HCT116 (cell line): ENCODE results near the gene TMEM130. TPM values are rescaled to one million over a fixed set of nuclear protein-coding genes. Genes with fewer than 3 reads are reported as not detected.

Source experiments
- ATAC-seq: fragments of 200-7000 bp; cut with Tn5 transposase; 2 replicates; pipeline ENCODE4 v1.9.1; 2020; ENCODE audit warnings: mild to moderate bottlenecking, moderate library complexity
- BruUV-seq: library from RNA; stranded (reverse); fragments of 400-500 nt; replicated peaks from 2 replicates; lab custom pipeline; 2021; lab: Mats Ljungman, UMichigan
- CTCF ChIA-PET: fragments of 300-600 bp; sonication (Branson Sonifier 250); formaldehyde crosslinking; loops from one replicate; lab custom pipeline; 2021; ENCODE audit warnings: antibody characterized with exemption; lab: Charles Lee
- POLR2A ChIA-PET: fragments of 300-600, 350-600 bp; sonication (Branson Sonifier 250); formaldehyde crosslinking; loops from one replicate; lab custom pipeline; 2021; ENCODE audit warnings: antibody characterized with exemption; lab: Charles Lee
- RAD21 ChIA-PET, 2 experiments: fragments of 300-600 bp; sonication (Branson Sonifier 250); formaldehyde crosslinking; loops; one replicate each; lab custom pipeline; 2023; ENCODE audit warnings: low total read pairs in 2 of 2; ENCODE audit not compliant: uncharacterized antibody in 2 of 2, unreplicated experiment in 2 of 2, low non-redundant PET in 1 of 2; lab: Charles Lee
- DNase-seq: peaks from one replicate; pipeline ENCODE4 v3.0.0-alpha.2; 2010; ENCODE audit warnings: low read depth, low spot score
- H2AFZ ChIP-seq: fragments of 200-600 bp; shearing (Covaris generic), sonication (generic); 2 replicates; pipeline ENCODE4 v1.6.1; 2017; ENCODE audit warnings: low read depth, mixed run types, mixed read lengths, antibody characterized with exemption, low read length; ENCODE audit not compliant: poor library complexity, severe bottlenecking
- H3K27ac ChIP-seq: 2 replicates; pipeline ENCODE4 v1.5.1; 2012; ENCODE audit warnings: low read depth, low read length
- H3K27me3 ChIP-seq: fragments of 200-600 bp; sonication (generic); 2 replicates; pipeline ENCODE4 v1.6.1; 2016; ENCODE audit warnings: mixed run types, low read length, mixed read lengths; ENCODE audit not compliant: insufficient read depth
- H3K36me3 ChIP-seq, 2 experiments: fragments of 200-500 bp in 1 of 2; fragments of 200-600 bp in 1 of 2; sonication (Bioruptor generic) in 1 of 2; sonication (generic) in 1 of 2; 2 replicates each; pipeline versions ENCODE4 v1.5.1 to v1.6.1; 2014 to 2016; ENCODE audit warnings: low read length in 2 of 2, inconsistent platforms in 1 of 2, mixed read lengths in 1 of 2, mixed run types in 1 of 2; ENCODE audit not compliant: insufficient read depth in 2 of 2, control insufficient read depth in 1 of 2
- H3K4me1 ChIP-seq, 2 experiments: fragments of 200-600 bp in 1 of 2; sonication (generic) in 1 of 2; 2 replicates each; pipeline versions ENCODE4 v1.5.1 to v1.6.1; 2012 to 2017; ENCODE audit warnings: low read length in 2 of 2, inconsistent platforms in 1 of 2, mild to moderate bottlenecking in 1 of 2, mixed read lengths in 1 of 2, mixed run types in 1 of 2, moderate library complexity in 1 of 2; ENCODE audit not compliant: insufficient read depth in 2 of 2, control insufficient read depth in 1 of 2
- H3K4me2 ChIP-seq: fragments of 200-600 bp; sonication (generic); 2 replicates; pipeline ENCODE4 v1.6.1; 2017; ENCODE audit warnings: mixed run types, low read length, mixed read lengths
- H3K4me3 ChIP-seq, 2 experiments: fragments of 200-600 bp in 1 of 2; sonication (generic) in 1 of 2; replicated peaks in 1 of 2; 2 replicates each; pipeline ENCODE4 v1.5.1; 2011 to 2016; ENCODE audit warnings: low read length in 2 of 2, control low read depth in 1 of 2, low read depth in 1 of 2, mild to moderate bottlenecking in 1 of 2, mixed read lengths in 1 of 2, mixed run types in 1 of 2
- H3K79me2 ChIP-seq: fragments of 200-600 bp; sonication (generic); 2 replicates; pipeline ENCODE4 v1.6.1; 2017; ENCODE audit warnings: mild to moderate bottlenecking, mixed run types, low read length, moderate library complexity, mixed read lengths; ENCODE audit not compliant: insufficient read depth
- H3K9ac ChIP-seq: fragments of 200-600 bp; sonication (generic); 2 replicates; pipeline ENCODE4 v1.6.1; 2016; ENCODE audit warnings: low read length, mixed read lengths
- H3K9me2 ChIP-seq: fragments of 200-600 bp; sonication (generic), shearing (Covaris generic); 2 replicates; pipeline ENCODE4 v1.6.1; 2017; ENCODE audit warnings: mixed run types, mild to moderate bottlenecking, moderate library complexity; ENCODE audit not compliant: insufficient read depth
- H3K9me3 ChIP-seq, 2 experiments: fragments of 200-500 bp in 1 of 2; fragments of 200-600 bp in 1 of 2; sonication (Bioruptor generic) in 1 of 2; sonication (generic) in 1 of 2; 2 replicates each; pipeline ENCODE4 v1.6.1; 2014 to 2017; ENCODE audit warnings: low read length in 2 of 2, mixed read lengths in 2 of 2, inconsistent platforms in 1 of 2, low read depth in 1 of 2, mild to moderate bottlenecking in 1 of 2, mixed run types in 1 of 2, moderate library complexity in 1 of 2; ENCODE audit not compliant: control insufficient read depth in 1 of 2, insufficient read depth in 1 of 2
- H4K20me1 ChIP-seq: fragments of 200-600 bp; sonication (generic), shearing (Covaris generic); 2 replicates; pipeline ENCODE4 v1.6.1; 2017; ENCODE audit warnings: mixed run types, mild to moderate bottlenecking, moderate library complexity; ENCODE audit not compliant: insufficient read depth
- CBX3 ChIP-seq: IDR thresholded peaks from 2 replicates; pipeline ENCODE4 v1.6.1; 2012; ENCODE audit warnings: low read depth
- CEBPB ChIP-seq: IDR thresholded peaks from 2 replicates; pipeline ENCODE4 v1.6.1; 2012; ENCODE audit warnings: low read depth
- EGR1 ChIP-seq: IDR thresholded peaks from 2 replicates; pipeline ENCODE4 v1.6.1; 2012; ENCODE audit warnings: low read depth
- EZH2 ChIP-seq: fragments of 200-600 bp; sonication (generic); IDR thresholded peaks from 2 replicates; pipeline ENCODE4 v1.6.1; 2017; ENCODE audit warnings: antibody characterized with exemption, mixed run types
- EZH2phosphoT487 ChIP-seq: fragments of 200-600 bp; IDR thresholded peaks from 2 replicates; pipeline ENCODE4 v1.6.1; 2018; ENCODE audit warnings: antibody characterized with exemption, borderline replicate concordance
- POLR2A ChIP-seq: IDR thresholded peaks from 2 replicates; pipeline ENCODE4 v1.7.0; 2011; ENCODE audit warnings: borderline replicate concordance; ENCODE audit not compliant: insufficient read depth, insufficient read length; ENCODE audit errors: extremely low read depth
- POLR2AphosphoS5 ChIP-seq: IDR thresholded peaks from 2 replicates; pipeline ENCODE4 v1.6.1; 2011; ENCODE audit warnings: mild to moderate bottlenecking, low read depth, low read length, moderate library complexity
- SIN3A ChIP-seq: IDR thresholded peaks from 2 replicates; pipeline ENCODE4 v1.6.1; 2012; ENCODE audit warnings: low read depth
- SP1 ChIP-seq: IDR thresholded peaks from 2 replicates; pipeline ENCODE4 v1.6.1; 2012; ENCODE audit warnings: low read depth
- SRF ChIP-seq: IDR thresholded peaks from 2 replicates; pipeline ENCODE4 v1.6.1; 2012; ENCODE audit warnings: low read depth
- TCF7L2 ChIP-seq: IDR thresholded peaks from 2 replicates; pipeline ENCODE4 v1.7.0; 2011; ENCODE audit warnings: borderline replicate concordance, inconsistent platforms; ENCODE audit not compliant: insufficient read depth, insufficient read length; ENCODE audit errors: extremely low read depth
- ZFX ChIP-seq: fragments of 450-650 bp; IDR thresholded peaks from 2 replicates; pipeline ENCODE4 v1.6.1; 2017
- ZNF274 ChIP-seq: fragments of 200-500 bp; sonication (Bioruptor generic); IDR thresholded peaks from 2 replicates; pipeline ENCODE4 v1.6.1; 2014; ENCODE audit warnings: mild to moderate bottlenecking, low read depth, low read length, inconsistent platforms
- intact Hi-C: fragments of 100-400 bp; cut with micrococcal nuclease; formaldehyde crosslinking; loops from 2 replicates; pipeline ENCODE4 v1.10.0; 2022
- total RNA-seq: library from RNA; stranded (reverse); gene quantifications from one replicate; pipeline ENCODE4 v1.2.1, GENCODE V29; 2021; ENCODE audit not compliant: unreplicated experiment
- TF ChIP-seq, protein P1 (sequence below): IDR thresholded peaks from 2 replicates; pipeline ENCODE4 v1.6.1; 2012
- TF ChIP-seq, protein P2 (sequence below): IDR thresholded peaks from 2 replicates; pipeline ENCODE4 v1.6.1; 2012
- TF ChIP-seq, protein P3 (sequence below): IDR thresholded peaks from 2 replicates; pipeline ENCODE4 v1.6.1; 2011; ENCODE audit warnings: mild to moderate bottlenecking, low read length, moderate library complexity; ENCODE audit not compliant: insufficient replicate concordance; ENCODE audit errors: extremely low read depth
- TF ChIP-seq, protein P4 (sequence below): IDR thresholded peaks from 2 replicates; pipeline ENCODE4 v1.6.1; 2012; ENCODE audit warnings: low read depth

Gene TMEM130
- total RNA-seq, 1 experiment from 2014 or later: not detected

DNA sequence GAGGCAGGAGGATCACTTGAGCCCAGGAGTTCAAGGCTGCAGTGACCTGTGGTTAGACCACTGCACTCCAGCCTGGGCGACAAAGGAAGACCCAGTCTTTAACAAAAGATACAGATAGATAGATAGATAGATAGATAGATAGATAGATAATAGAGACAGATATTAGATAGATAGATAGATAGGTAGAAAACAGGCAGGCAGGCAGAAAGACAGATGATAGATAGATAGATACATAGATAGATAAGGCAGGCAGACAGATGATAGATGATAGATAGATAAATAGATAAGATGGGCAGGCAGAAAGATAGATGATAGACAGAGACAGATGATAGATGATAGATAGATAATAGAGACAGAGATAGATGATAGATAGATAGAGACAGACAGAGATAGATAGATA lies 54.5 kb downstream of the TMEM130 start:
- Histone ChIP-seq H3K36me3 (no peaks in the 10 kb centered on the region), H3K9ac (no peak overlapping the region), H3K27ac (no peak overlapping the region), H4K20me1 (no peaks in the 10 kb centered on the region), H3K9me2 (no peaks in the 10 kb centered on the region)
- CTCF ChIA-PET: no interaction called here
- TF ChIP-seq CEBPB (no peak), TCF7L2 (no peak), SIN3A (no peak), EZH2 (no peak), EZH2phosphoT487 (no peak), POLR2A (no peak), POLR2AphosphoS5 (no peak), ZFX (no peak), SP1 (no peak), CBX3 (no peak), ZNF274 (no peak), EGR1 (no peak), SRF (no peak)
- TF ChIP-seq, protein P1, sequence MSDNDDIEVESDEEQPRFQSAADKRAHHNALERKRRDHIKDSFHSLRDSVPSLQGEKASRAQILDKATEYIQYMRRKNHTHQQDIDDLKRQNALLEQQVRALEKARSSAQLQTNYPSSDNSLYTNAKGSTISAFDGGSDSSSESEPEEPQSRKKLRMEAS: no peak
- TF ChIP-seq, protein P2, sequence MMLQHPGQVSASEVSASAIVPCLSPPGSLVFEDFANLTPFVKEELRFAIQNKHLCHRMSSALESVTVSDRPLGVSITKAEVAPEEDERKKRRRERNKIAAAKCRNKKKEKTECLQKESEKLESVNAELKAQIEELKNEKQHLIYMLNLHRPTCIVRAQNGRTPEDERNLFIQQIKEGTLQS: no peak
- TF ChIP-seq, protein P3, sequence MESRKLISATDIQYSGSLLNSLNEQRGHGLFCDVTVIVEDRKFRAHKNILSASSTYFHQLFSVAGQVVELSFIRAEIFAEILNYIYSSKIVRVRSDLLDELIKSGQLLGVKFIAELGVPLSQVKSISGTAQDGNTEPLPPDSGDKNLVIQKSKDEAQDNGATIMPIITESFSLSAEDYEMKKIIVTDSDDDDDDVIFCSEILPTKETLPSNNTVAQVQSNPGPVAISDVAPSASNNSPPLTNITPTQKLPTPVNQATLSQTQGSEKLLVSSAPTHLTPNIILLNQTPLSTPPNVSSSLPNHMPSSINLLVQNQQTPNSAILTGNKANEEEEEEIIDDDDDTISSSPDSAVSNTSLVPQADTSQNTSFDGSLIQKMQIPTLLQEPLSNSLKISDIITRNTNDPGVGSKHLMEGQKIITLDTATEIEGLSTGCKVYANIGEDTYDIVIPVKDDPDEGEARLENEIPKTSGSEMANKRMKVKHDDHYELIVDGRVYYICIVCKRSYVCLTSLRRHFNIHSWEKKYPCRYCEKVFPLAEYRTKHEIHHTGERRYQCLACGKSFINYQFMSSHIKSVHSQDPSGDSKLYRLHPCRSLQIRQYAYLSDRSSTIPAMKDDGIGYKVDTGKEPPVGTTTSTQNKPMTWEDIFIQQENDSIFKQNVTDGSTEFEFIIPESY: no peak
- TF ChIP-seq, protein P4, sequence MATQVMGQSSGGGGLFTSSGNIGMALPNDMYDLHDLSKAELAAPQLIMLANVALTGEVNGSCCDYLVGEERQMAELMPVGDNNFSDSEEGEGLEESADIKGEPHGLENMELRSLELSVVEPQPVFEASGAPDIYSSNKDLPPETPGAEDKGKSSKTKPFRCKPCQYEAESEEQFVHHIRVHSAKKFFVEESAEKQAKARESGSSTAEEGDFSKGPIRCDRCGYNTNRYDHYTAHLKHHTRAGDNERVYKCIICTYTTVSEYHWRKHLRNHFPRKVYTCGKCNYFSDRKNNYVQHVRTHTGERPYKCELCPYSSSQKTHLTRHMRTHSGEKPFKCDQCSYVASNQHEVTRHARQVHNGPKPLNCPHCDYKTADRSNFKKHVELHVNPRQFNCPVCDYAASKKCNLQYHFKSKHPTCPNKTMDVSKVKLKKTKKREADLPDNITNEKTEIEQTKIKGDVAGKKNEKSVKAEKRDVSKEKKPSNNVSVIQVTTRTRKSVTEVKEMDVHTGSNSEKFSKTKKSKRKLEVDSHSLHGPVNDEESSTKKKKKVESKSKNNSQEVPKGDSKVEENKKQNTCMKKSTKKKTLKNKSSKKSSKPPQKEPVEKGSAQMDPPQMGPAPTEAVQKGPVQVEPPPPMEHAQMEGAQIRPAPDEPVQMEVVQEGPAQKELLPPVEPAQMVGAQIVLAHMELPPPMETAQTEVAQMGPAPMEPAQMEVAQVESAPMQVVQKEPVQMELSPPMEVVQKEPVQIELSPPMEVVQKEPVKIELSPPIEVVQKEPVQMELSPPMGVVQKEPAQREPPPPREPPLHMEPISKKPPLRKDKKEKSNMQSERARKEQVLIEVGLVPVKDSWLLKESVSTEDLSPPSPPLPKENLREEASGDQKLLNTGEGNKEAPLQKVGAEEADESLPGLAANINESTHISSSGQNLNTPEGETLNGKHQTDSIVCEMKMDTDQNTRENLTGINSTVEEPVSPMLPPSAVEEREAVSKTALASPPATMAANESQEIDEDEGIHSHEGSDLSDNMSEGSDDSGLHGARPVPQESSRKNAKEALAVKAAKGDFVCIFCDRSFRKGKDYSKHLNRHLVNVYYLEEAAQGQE: no peak
- TF ChIP-seq, all 23 proteins: peak for 0
- Histone ChIP-seq H3K4me3 (no peak overlapping the region), H3K4me2 (no peak overlapping the region), H3K27me3 (no peaks in the 10 kb centered on the region), H3K9me3 (peaks cover 0 to 5% of the 10 kb centered on the region in 2 experiments; a peak in 1 of 4 replicates), H3K4me1 (peaks cover 24 to 41% of the 10 kb centered on the region in 2 experiments), H3K79me2 (no peaks in the 10 kb centered on the region), H2AFZ (no peak overlapping the region)
- BruUV-seq: no TSS peak
- intact Hi-C loops: no loop called here
- DNase-seq (no peak), ATAC-seq (no peak)
- ChIA-PET RAD21 (no interaction called here), POLR2A (no interaction called here)
